ENCODE data around the gene PSMB2.
A peak's percentile ranks its signal among the peaks of the same experiment; 100 is the strongest.
"Not testable (repeated sequence)": the region's sequence is repeated elsewhere in the genome, so short reads cannot be mapped to it uniquely, and the experiment has no call there.

The PSMB2 gene

DNA sequence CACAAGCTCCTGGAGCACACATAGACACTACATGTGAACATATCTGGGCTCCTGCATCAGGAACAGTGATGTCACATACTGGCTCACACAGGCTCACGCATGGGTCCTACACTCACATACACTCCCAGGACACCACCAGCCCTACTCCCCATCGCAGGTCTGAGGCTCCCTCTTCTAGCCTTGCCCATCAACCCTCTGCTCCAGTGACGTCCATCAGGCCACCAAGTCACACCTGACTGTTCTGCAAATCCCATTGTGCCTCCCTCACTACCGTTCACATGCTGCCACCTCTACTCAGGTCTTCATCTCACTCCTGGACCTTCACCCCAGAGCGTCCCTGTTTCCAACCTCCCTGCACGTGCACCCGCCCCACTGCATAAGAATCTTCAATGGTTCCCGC, 50.1 kb downstream of the PSMB2 start:
- no peak for DNase-seq

DNA sequence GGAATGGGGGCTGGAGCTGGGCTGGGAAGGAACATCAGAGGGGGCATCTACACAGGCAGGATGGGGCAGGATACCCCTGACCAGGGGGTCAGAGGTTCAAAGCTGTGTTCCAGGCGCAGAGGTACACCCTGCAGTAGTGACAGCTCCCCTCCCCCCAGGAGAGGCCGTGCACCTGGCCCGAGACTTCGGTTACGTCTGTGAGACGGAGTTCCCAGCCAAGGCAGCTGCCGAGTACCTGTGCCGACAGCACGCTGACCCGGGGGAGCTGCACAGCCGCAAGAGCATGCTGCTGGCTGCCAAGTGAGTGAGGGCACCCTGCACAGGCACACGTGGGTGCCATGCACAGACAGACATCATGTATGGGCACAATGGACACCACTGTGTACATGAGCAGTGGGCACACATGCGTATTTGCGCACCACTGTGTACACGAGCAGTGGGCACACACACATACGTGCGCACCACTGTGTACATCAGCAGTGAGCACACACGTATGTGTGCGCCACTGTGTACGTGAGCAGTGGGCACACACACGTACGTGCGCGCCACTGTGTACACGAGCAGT, 50.8 kb downstream of the PSMB2 start:
- DNase-seq = no peak

DNA sequence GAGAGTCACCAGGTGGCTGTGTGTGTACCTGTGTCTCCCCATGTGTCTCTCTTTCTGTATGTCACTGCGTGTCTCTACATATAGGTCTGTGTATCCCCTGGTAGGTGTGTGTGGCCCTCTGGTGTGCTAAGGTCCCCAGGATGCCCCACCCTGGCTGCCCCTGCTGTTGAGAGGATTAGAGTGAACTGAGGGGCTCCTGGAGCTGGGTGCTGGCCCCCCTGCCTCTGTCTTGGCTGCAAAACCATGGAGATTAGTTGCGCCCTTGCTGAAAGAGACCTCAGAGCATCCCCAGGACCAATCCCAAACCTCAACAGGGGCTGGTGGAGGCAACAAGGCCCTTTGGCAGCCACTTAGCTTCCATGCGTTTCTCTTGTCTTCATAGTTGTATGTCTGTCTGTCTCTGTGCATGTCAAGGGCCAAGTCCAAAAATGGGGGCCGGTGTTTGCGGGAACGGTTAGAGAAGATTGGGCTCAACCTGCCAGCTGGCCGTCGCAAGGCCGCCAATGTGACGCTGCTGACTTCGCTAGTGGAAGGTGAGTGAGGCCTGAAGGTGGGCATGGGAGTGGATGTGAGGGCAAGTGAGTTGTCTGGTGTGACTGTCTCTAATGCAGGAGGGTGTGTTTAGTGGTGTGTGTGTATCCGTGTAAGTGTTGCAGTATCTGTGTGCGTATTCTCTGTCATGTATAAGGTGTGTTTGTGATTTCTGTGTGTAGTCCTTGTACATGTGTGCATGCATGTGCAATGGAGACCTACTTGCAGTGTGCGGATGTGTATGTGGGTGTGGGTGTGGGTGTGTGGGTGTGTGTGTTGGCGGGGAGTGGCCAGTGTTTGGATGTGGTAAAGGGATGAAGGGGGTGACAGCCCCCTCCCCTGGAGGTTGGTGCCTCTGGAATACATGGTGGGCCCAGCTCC, 51.6 kb downstream of the PSMB2 start:
- no peak for DNase-seq

DNA sequence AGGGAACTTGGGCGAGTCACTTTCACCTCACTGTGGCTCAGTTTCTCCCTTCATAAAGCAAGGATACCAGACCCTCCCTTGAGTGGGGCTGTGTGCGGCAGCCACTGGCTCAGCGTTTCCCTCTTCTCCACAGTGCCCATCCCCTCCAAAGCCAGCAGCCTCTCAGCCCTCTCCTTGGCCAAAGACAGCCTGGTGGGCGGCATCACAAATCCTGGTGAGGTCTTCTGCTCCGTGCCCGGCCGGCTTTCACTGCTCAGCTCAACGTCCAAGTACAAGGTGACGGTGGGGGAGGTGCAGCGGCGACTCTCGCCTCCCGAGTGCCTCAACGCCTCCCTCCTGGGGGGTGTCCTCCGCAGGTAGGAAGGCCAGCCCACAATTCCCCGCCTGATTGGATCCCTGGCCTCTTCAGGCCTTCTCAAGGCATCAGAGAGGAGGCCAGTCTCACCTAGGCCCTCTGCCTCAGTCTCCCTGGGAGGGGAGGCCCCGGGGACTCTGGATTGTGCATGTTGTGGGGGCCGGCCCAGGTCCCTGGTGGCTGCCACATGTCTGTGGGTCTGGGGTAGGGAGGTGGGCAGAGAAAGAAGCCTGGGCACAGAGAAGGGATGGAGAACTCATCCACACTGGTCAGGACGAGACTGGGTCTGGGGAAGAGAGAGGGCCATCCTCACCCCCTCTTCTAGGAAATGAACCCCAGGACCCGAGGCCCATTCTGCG, 53.0 kb downstream of the PSMB2 start:
- DNase-seq = no peak

DNA sequence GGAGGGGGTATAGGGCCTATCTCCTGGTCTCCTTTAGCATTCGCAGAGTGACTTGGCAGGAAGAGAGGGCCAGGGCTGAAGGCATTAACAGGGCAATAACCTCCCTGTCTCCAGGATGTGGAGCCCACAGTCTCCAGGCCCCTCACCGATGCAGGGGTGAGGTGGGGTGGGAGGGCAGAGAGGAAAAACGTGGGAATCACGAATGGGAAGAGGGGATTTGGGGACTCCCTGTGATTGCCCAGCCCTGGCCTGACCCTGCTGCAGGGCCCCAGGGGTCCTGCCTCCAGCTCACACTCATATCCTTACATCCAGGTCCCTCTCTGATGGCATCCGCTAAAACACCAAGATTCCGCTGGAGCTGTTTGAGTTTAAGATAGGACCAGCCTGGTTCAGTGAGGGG, 53.6 kb downstream of the PSMB2 start:
- no peak for DNase-seq

DNA sequence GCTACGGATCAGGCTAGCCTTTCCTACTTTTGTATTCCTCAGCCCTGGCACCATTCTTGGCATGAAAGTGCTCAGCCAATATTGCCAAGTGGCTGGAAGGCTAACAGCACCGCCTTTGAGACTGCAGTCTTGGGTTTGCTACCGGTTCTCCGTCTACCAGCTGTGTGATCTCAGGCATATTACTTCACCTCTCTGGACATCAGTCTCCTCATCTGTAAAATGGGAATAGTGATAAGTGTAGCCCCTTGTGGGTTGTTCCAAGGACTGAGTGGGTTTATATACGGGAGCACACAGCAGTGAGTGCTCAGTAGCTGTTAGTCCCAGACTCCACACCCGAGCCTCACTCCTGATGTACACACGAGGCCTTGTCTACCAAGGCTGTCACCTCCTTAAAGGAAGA, 54.5 kb downstream of the PSMB2 start:
- no peak for DNase-seq

DNA sequence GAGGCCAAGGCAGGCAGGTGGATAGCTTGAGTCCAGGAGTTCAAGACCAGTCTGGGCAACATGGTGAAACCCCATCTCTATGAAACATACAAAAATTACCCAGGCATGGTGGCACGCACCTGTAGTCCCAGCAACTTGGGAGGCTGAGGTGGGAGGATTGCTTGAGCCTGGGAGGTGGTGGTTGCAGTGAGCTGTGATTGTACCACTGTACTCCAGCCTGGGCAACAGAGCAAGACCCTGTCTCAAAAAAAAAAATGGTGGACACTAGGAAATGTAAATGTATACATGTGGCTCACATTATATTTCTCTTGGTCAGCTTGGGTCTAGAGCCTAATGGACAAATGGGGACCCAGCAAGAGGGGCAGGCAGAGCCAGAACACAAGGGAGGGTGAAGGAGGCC, 55.5 kb downstream of the PSMB2 start:
- DNase-seq = not testable (repeated sequence)

DNA sequence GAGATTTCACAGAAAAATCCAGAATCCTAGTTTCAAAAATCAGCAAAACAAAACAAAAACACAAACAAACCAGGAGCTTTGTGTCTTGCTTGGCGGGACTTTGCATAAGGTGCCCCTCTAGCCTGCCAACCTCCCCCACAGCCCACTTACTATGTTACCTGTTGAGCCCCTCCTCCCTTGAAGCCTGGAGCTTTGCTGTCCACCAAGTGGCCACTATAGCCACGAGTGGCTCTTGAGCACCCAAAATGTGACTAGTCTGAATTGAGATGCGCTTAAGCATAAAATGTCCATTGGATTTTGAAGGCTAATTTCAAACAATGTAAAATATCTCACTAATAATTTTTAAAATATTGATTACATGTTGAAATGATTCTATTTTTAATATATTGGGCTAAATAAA, 56.0 kb downstream of the PSMB2 start:
- no peak for DNase-seq

DNA sequence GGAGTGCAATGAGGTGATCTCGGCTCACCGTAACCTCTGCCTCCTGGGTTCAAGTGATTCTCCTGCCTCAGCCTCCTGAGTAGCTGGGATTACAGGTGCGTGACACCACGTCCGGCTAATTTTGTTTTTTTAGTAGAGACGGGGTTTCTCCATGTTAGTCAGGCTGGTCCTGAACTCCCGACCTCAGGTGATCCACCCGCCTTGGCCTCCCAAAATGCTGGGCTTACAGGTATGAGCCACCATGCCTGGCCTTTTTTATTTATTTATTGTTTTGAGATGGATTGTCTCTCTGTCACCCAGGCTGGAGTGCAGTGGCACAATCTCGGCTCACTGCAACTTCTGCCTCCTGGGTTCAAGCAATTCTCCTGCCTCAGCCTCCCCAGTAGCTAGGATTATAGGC, 59.7 kb downstream of the PSMB2 start:
- DNase-seq = not testable (repeated sequence)

DNA sequence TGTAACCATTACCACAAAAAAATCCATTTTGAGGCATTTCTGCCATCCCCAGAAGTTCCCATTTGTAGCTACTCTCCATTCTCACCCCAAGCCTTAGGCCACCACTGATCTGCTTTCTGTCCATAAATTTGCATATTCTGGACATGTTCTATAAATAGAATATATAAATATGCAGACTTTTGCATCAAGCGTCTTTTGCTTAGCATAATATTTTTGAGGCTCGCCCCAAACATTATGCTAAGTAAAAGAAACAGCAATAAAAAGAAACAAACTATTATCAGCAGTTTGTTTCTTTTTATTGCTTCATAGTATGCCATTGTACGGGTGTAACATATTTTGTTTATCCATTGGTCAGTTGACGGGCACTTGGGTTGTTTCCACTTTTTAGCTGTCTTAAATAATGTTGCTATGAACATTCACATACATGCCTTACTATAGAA, 60.4 kb downstream of the PSMB2 start:
- no peak for DNase-seq

DNA sequence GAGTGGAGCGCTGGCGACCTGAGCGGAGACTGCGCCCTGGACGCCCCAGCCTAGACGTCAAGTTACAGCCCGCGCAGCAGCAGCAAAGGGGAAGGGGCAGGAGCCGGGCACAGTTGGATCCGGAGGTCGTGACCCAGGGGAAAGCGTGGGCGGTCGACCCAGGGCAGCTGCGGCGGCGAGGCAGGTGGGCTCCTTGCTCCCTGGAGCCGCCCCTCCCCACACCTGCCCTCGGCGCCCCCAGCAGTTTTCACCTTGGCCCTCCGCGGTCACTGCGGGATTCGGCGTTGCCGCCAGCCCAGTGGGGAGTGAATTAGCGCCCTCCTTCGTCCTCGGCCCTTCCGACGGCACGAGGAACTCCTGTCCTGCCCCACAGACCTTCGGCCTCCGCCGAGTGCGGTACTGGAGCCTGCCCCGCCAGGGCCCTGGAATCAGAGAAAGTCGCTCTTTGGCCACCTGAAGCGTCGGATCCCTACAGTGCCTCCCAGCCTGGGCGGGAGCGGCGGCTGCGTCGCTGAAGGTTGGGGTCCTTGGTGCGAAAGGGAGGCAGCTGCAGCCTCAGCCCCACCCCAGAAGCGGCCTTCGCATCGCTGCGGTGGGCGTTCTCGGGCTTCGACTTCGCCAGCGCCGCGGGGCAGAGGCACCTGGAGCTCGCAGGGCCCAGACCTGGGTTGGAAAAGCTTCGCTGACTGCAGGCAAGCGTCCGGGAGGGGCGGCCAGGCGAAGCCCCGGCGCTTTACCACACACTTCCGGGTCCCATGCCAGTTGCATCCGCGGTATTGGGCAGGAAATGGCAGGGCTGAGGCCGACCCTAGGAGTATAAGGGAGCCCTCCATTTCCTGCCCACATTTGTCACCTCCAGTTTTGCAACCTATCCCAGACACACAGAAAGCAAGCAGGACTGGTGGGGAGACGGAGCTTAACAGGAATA, 64.0 kb downstream of the PSMB2 start:
- no peak for DNase-seq

DNA sequence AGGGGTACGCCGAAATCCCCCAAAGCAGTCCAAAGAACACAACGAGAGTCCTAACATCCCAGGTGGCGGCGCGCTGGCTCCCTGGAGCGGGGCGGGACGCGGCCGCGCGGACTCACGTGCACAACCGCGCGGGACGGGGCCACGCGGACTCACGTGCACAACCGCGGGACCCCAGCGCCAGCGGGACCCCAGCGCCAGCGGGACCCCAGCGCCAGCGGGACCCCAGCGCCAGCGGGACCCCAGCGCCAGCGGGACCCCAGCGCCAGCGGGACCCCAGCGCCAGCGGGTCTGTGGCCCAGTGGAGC, 64.6 kb downstream of the PSMB2 start:
- not testable (repeated sequence) for DNase-seq

DNA sequence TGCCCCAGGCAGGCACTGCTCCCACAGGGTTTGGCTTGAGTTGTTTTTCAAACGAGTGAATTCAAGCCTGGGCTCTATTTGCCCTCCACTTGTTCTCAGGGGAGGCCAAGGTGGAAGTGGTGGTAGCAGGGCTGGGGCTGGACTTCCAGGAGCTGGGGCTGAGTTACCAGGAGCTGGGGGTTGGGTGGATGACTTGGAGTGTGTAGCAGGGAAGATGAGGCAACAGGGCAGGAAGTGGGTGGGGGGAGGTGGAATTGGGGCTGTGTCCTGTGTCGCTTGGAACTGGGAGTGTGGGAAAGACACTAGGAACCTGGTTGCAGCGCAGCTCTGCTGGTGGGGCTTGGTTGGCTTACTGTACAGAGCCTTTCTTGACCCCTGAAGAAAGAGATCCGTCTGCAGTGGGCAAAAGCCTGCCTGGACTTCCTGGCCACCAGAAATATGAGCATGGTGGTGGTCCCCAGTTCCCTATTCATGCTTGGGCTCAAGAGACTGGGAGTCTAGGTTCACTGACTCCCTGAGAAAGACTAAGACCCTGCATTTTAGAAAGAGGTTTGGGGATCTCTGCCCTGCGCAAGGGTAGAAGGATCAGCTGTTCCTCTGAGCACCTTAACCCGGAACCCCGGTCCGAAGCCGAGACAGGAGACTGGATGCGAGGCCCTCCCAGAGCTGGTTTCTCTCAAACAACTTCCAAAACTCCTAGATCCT, 65.1 kb downstream of the PSMB2 start:
- DNase-seq = no peak

DNA sequence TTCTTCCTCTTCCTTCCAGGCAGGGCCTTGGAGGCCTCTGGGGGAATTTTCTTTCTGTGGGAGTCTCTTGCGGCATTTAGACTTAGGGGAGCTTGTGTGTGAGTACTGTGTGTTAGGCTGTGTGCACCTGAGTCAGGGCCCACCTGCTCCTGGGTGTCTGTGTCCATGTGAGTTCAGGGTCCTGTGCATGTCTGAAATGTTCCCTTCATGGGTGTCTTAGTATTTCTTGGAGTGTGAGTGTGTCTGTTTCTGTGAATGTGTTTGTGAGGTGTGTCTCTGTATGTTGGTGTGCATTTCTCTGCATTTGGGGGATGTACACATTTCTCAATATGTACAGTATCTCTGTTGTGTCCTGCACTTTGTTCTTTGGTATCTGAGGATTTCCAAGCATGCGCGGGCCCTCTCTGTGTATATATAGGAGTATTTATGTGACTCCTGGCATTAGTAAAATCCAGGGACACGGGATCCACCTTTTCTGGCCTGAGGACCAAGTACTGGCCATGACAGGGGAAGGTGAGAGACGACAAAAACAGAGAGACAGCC, 65.8 kb downstream of the PSMB2 start:
- DNase-seq = no peak

DNA sequence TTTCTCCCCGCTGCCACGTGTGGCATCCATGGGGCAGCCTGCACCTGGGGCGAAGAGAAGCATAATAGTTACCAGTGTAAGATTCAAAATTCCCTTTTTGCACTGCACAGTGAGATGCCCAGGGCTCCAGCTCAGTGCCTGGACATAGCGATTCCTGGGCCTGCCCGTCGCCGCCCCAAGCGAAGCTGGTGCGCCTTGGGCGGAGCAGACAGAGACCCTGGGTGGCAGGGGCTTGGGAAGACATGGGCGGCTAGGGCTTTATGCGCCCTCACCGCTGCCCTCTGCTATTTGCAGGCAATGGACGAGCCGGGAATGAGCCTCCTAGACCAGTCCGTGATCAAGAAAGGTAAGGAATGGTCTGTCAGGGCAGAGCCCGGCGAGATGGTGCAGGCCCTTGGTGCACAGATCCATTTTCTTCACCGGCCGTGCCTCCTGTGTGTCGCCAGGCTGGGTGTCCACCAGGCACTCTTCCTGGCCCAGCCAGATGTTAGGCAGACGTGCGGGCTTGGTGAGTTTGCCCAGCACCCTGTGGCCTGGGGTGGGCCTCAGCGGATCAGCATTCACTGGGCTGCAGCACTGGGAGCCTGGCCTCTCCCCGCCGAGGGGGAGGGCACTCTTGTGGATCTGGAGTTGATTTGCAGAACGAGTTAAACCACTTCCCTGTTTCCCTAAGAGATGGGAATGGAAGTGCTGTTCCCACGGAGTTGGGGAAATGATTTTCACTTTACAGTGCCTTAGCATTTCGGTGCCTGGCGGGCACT, 66.5 kb downstream of the PSMB2 start:
- no peak for DNase-seq

DNA sequence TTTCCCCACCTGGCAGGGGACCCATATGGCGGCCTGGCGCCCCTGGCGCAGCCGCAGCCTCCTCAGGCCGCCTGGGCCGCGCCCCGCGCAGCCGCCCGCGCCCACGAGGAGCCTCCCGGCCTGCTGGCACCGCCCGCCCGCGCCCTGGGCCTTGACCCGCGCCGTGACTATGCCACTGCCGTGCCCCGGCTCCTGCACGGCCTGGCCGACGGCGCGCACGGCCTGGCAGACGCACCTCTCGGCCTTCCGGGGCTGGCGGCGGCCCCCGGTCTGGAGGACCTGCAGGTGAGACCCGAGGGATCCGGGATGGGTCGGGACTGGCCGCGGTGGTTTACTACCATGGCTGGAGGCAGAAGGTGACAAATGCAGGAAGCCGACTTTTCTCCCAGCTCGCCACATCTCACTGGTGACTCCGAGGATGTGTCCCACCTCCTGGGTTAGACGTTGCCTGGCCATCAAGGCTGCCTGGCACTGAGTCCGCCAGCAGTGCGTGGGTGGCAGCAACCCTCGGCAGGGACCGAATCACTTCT, 67.1 kb downstream of the PSMB2 start:
- no peak for DNase-seq

DNA sequence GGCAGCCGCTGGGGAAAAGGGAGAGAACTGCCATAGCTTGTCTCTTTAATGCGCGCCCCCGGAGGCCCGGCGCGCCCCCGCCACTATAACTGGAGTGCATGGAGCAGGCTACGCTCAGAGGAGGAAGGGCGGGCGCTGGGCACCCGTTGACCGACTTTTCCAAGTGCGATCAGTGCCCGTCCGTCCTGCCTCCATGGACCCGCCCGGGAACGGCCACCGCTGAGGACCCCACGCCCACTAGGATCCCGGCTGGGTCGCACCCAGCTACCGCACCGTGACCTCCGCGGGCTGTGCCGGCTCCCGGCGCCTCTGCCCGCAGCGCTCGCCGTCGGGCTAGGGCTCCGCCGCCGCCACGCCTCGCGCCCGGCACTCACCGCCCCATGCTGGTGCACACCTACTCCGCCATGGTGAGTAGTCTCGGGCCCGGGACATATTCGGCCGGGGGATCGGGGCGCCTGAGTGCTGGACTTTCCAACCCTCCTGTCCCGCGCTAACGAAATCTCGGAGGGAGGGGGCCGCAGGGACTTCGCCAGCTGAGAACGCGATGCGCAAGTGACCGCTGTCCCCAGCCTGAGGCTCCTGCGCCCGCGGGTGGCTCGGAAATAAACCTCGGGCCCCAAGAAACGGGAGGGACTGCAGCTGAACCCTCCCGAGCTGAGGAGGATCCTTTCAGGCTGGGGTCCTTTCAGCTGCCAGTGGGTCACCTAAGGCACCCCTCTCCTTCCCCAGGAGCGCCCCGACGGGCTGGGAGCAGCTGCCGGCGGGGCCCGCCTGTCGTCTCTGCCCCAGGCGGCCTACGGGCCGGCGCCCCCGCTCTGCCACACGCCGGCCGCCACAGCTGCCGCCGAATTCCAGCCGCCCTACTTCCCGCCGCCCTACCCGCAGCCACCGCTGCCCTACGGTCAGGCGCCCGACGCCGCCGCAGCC, 67.9 kb downstream of the PSMB2 start, which contains the start of gene TFAP2E:
TFAP2E (plus strand) TSS at position 117 of the 927 bp plus-strand sequence; CDS start at position 381, 264 bp downstream.
- peak in 1 of 2 experiments; percentile 37 for DNase-seq

DNA sequence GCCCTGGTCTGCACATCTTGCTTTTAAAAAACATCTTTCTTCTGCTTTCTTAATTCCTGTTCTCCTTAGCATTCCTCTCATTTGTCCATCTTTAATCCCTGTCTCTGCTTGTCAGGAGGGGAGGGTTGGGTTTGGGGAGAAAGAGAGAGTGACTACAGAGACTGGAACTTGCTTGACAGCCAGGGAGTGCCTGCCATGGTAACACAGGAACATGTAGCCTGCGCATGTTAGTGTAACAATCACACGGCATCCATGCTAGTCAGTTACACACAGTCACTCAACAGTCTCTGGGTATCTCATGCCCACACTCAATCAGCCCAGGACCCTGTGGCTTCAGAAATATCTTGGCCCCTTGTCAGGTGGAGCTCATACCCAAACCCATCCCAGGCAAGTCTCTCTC, 69.0 kb downstream of the PSMB2 start:
- DNase-seq = no peak

DNA sequence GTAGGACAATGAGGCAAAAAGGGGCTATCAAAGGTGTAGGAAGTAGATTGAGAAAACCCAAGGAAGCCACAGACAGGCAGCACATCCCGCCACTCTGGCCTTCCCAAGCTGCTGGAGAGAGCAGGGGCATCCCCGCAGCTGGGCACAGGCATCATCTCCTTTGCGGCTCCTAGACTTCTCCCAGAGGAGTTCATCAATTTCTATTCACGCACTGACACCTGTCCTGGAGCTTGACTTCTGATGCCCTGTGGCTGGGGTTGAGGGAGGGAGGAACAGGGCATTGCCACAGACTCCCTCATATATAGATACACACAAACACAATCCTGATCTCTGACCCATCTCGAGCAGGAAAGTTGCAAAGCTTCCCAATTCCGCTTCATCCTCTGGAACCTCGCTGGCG, 70.1 kb downstream of the PSMB2 start:
- no peak for DNase-seq

Data from NCI-H524 (cell line).